ENCODE results near the gene EDNRA. TPM values are rescaled to one million over a fixed set of nuclear protein-coding genes. Genes with fewer than 3 reads are reported as not detected.

EDNRA gene
- total RNA-seq (2022; extraction: Qiagen RNA extraction; ENCODE audit: low read depth) = 0.30 to 0.55 TPM (median 0.35 TPM) in 5 replicates

DNA sequence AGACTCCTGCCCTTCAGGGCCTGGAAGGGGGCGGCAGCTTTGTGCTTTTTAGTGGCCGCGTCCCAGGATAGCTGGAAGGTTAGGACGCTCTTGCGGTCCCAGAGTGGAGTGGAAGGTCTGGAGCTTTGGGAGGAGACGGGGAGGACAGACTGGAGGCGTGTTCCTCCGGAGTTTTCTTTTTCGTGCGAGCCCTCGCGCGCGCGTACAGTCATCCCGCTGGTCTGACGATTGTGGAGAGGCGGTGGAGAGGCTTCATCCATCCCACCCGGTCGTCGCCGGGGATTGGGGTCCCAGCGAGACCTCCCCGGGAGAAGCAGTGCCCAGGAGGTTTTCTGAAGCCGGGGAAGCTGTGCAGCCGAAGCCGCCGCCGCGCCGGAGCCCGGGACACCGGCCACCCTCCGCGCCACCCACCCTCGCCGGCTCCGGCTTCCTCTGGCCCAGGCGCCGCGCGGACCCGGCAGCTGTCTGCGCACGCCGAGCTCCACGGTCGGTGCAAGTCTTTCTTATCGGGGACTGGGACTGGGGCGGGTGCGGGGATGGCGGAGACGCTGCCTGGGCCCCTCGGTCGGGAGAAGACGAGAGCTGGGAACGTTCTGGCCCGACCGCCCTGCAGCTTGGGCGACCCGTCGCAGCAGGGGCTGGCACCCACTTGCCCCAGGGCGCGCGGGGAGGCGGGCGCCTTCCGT is at the start of gene EDNRA:
Gene EDNRA (plus strand): TSS at position 207 of the 686 bp plus-strand sequence. CDS start 4,585 bp downstream, outside the sequence.

Other genes with a start within 250 kb of the EDNRA start
- gene TMEM184C, start 136.3 kb downstream of the EDNRA start, total RNA-seq (2022; extraction: Qiagen RNA extraction; ENCODE audit: low read depth) = 19.5 to 24.9 TPM (median 21.4 TPM) in 5 replicates
- 3.4 to 4.0 TPM (median 3.5 TPM) in 5 replicates for gene PRMT9, start 203.1 kb downstream of the EDNRA start, total RNA-seq (2022; extraction: Qiagen RNA extraction; ENCODE audit: low read depth)

All from A549 treated with CpdA at 1 μM for 4 hours (cell line).